SJCRH30 (cell line): Measurements from ENCODE around the gene NUDT22. TPM values are rescaled to one million over a fixed set of nuclear protein-coding genes. Genes with fewer than 3 reads are reported as not detected.
A peak's percentile ranks its signal among the peaks of the same experiment; 100 is the strongest.

ENCODE experiments used
- DNase-seq, 2 experiments: peaks; one replicate each; pipeline ENCODE4 v3.0.0-alpha.2; 2015 to 2020
- H3K27ac ChIP-seq: fragments of 250-450 bp; sonication (Bioruptor Pico); 2 replicates; pipeline ENCODE4 v1.5.1; 2020; ENCODE audit warnings: mild to moderate bottlenecking, moderate library complexity
- H3K27me3 ChIP-seq: fragments of 250-450 bp; sonication (Bioruptor Pico); 2 replicates; pipeline ENCODE4 v1.5.1; 2020; ENCODE audit warnings: mild to moderate bottlenecking, moderate library complexity
- H3K36me3 ChIP-seq: fragments of 250-450 bp; sonication (Bioruptor Pico); 2 replicates; pipeline ENCODE4 v1.5.1; 2020; ENCODE audit warnings: mild to moderate bottlenecking, moderate library complexity
- H3K4me1 ChIP-seq: fragments of 250-450 bp; sonication (Bioruptor Pico); 2 replicates; pipeline ENCODE4 v1.5.1; 2020; ENCODE audit warnings: mild to moderate bottlenecking, moderate library complexity
- H3K4me3 ChIP-seq: fragments of 250-450 bp; sonication (Bioruptor Pico); 2 replicates; pipeline ENCODE4 v1.5.1; 2020; ENCODE audit warnings: mild to moderate bottlenecking, moderate library complexity
- H3K9me3 ChIP-seq: fragments of 250-450 bp; sonication (Bioruptor Pico); replicated peaks from 2 replicates; pipeline ENCODE4 v1.5.1; 2020; ENCODE audit warnings: mild to moderate bottlenecking, moderate library complexity
- total RNA-seq: library from RNA; depleted of rRNA; stranded (reverse); fragments of >200 nt; shearing (Covaris generic); gene quantifications from 2 replicates; pipeline ENCODE4 v1.2.3, GENCODE V29; 2014

Gene NUDT22
- total RNA-seq, 1 experiment from 2014 or later = 20.7 TPM

- Histone ChIP-seq H3K36me3 (peaks cover 85% of the 10 kb centered on the region), H3K4me3 (no peak overlapping the region), H3K9me3 (no peaks in the 10 kb centered on the region), H3K27me3 (no peaks in the 10 kb centered on the region), H3K27ac (no peak overlapping the region), H3K4me1 (peaks cover 27% of the 10 kb centered on the region)
- DNase-seq = no peak
Observed at GRCh38 chr11:64201543-64201942, 24.5 kb upstream of the NUDT22 start.

GRCh38 chr11:64202992-64203391 lies 23.1 kb upstream of the NUDT22 start:
- Histone ChIP-seq H3K4me3 (no peak overlapping the region), H3K4me1 (peaks cover 40% of the 10 kb centered on the region), H3K9me3 (no peaks in the 10 kb centered on the region), H3K27me3 (no peaks in the 10 kb centered on the region), H3K36me3 (peaks cover 72% of the 10 kb centered on the region), H3K27ac (no peak overlapping the region)
- DNase-seq = no peak

- H3K9me3 ChIP-seq = no peaks in the 10 kb centered on the region
- DNase-seq = no peak
- H3K36me3 ChIP-seq = peaks cover 66% of the 10 kb centered on the region
- no peak overlapping the region for H3K4me3 ChIP-seq
- H3K4me1 ChIP-seq = peaks cover 45% of the 10 kb centered on the region
- no peak overlapping the region for H3K27ac ChIP-seq
- no peaks in the 10 kb centered on the region for H3K27me3 ChIP-seq
Observed at GRCh38 chr11:64203421-64204079, 22.5 kb upstream of the NUDT22 start.

GRCh38 chr11:64204080-64204440 lies 22.0 kb upstream of the NUDT22 start:
- H3K9me3 ChIP-seq = no peaks in the 10 kb centered on the region
- no peak for DNase-seq
- H3K27ac ChIP-seq = no peak overlapping the region
- peaks cover 62% of the 10 kb centered on the region for H3K36me3 ChIP-seq
- H3K4me3 ChIP-seq = no peak overlapping the region
- H3K27me3 ChIP-seq = no peaks in the 10 kb centered on the region
- H3K4me1 ChIP-seq = peaks cover 47% of the 10 kb centered on the region

- H3K27me3 ChIP-seq = no peaks in the 10 kb centered on the region
- peak; percentile 94 to 98 for DNase-seq
- H3K4me3 ChIP-seq = no peak overlapping the region
- H3K9me3 ChIP-seq = no peaks in the 10 kb centered on the region
- H3K27ac ChIP-seq = 0 out of 2 replicates have a peak overlapping the region, but pooled peaks have one; percentile 17
- peaks cover 47% of the 10 kb centered on the region for H3K4me1 ChIP-seq
- H3K36me3 ChIP-seq = peaks cover 62% of the 10 kb centered on the region
Observed at GRCh38 chr11:64204464-64204989, 21.5 kb upstream of the NUDT22 start.

GRCh38 chr11:64206457-64207255 lies 19.4 kb upstream of the NUDT22 start, which contains the start of gene FERMT3:
FERMT3 (plus strand) TSS chr11:64206721; CDS start chr11:64207365, 644 bp downstream.
- Histone ChIP-seq H3K9me3 (no peaks in the 10 kb centered on the region), H3K36me3 (peaks cover 43% of the 10 kb centered on the region), H3K4me3 (peak within 1 kb of the TSS; percentile 33), H3K4me1 (peaks cover 47% of the 10 kb centered on the region), H3K27ac (peak within 1 kb of the TSS; percentile 94), H3K27me3 (no peaks in the 10 kb centered on the region)
- DNase-seq = peak in 1 of 2 experiments; percentile 20

GRCh38 chr11:64207256-64208085 lies 18.6 kb upstream of the NUDT22 start:
- H3K4me1 ChIP-seq = peaks cover 47% of the 10 kb centered on the region
- H3K27me3 ChIP-seq = no peaks in the 10 kb centered on the region
- no peaks in the 10 kb centered on the region for H3K9me3 ChIP-seq
- H3K27ac ChIP-seq = peak overlapping the region; percentile 94
- DNase-seq = peak; percentile 92 to 94
- peak overlapping the region; percentile 33 for H3K4me3 ChIP-seq
- H3K36me3 ChIP-seq = peaks cover 36% of the 10 kb centered on the region

- H3K36me3 ChIP-seq = peaks cover 28% of the 10 kb centered on the region
- no peaks in the 10 kb centered on the region for H3K9me3 ChIP-seq
- no peak for DNase-seq
- H3K4me1 ChIP-seq = peaks cover 47% of the 10 kb centered on the region
- H3K27ac ChIP-seq = peak overlapping the region; percentile 94
- no peak overlapping the region for H3K4me3 ChIP-seq
- H3K27me3 ChIP-seq = no peaks in the 10 kb centered on the region
Observed at GRCh38 chr11:64208086-64208795, 17.8 kb upstream of the NUDT22 start.

- Histone ChIP-seq H3K36me3 (peaks cover 21% of the 10 kb centered on the region), H3K27ac (peak overlapping the region; percentile 94), H3K9me3 (no peaks in the 10 kb centered on the region), H3K4me1 (peaks cover 44% of the 10 kb centered on the region), H3K4me3 (no peak overlapping the region), H3K27me3 (no peaks in the 10 kb centered on the region)
- DNase-seq = no peak
Observed at GRCh38 chr11:64208796-64209562, 17.1 kb upstream of the NUDT22 start.

GRCh38 chr11:64209563-64209843 lies 16.6 kb upstream of the NUDT22 start:
- no peak overlapping the region for H3K4me3 ChIP-seq
- no peaks in the 10 kb centered on the region for H3K9me3 ChIP-seq
- H3K27me3 ChIP-seq = no peaks in the 10 kb centered on the region
- H3K4me1 ChIP-seq = peaks cover 40% of the 10 kb centered on the region
- no peak overlapping the region for H3K27ac ChIP-seq
- peaks cover 19% of the 10 kb centered on the region for H3K36me3 ChIP-seq
- no peak for DNase-seq

GRCh38 chr11:64210301-64211020 lies 15.6 kb upstream of the NUDT22 start:
- Histone ChIP-seq H3K36me3 (peaks cover 13% of the 10 kb centered on the region), H3K4me3 (no peak overlapping the region), H3K27me3 (no peaks in the 10 kb centered on the region), H3K27ac (no peak overlapping the region), H3K4me1 (peaks cover 31% of the 10 kb centered on the region), H3K9me3 (no peaks in the 10 kb centered on the region)
- no peak for DNase-seq

GRCh38 chr11:64211181-64211872 lies 14.7 kb upstream of the NUDT22 start:
- Histone ChIP-seq H3K9me3 (no peaks in the 10 kb centered on the region), H3K27ac (no peak overlapping the region), H3K27me3 (no peaks in the 10 kb centered on the region), H3K4me1 (peaks cover 22% of the 10 kb centered on the region), H3K36me3 (peaks cover 4% of the 10 kb centered on the region), H3K4me3 (no peak overlapping the region)
- DNase-seq = no peak

- H3K36me3 ChIP-seq = 0 out of 2 replicates have a peak, but pooled peaks cover 2% of the 10 kb centered on the region
- H3K4me1 ChIP-seq = no peaks in the 10 kb centered on the region
- no peaks in the 10 kb centered on the region for H3K27me3 ChIP-seq
- H3K9me3 ChIP-seq = no peaks in the 10 kb centered on the region
- H3K27ac ChIP-seq = no peak overlapping the region
- H3K4me3 ChIP-seq = no peak overlapping the region
- DNase-seq = no peak
Observed at GRCh38 chr11:64216879-64217278, 9.2 kb upstream of the NUDT22 start.
